ENCODE data around the gene SAP30L.

Gene SAP30L

DNA sequence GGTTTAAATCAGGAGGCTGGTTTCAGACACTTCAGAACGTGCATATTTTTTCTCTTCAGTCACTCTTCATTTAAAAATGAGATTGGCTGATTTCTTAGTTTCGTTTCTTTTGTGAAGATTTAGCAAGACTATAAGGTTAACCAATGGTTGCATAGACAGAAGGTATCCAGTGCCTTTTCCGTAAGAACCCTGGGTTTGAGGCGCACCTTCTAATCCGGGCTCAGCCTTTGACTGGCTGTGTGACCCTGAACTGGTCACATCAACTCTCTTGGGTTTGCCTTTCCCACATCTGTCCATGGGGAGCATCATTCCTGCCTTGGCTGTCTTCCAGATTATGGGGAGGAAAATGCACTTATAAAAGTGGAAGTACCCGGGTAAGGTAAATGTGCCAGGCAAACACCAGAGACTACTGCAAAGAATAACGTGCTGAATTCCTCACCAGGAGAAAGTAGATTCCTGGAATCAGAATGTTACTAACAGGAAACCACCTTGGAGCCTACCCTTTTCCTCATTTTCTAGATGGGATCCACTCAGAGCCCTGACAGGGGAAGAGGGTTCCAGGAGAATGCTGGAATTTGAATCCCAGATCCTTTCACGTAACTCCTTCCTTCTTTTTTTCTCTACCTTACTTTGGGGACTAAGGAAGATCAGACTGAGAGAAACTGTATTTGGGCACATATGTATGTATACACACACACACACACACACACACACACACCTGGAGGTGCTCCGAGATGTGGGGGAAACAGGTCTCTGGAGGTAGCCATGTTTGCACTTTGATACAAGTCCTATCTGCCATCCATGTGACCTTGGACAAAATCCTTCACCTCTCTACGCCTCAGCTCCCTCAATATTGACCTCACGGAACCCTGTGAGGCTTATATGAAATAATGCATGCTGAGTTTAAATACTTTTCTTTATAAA, 25.4 kb downstream of the SAP30L start:
- Histone ChIP-seq H3K27me3 (peaks cover 87% of the 10 kb centered on the region), H3K27ac (no peak overlapping the region), H3K4me1 (ENCODE audit: control insufficient read depth in 1 of 2, insufficient read depth in 1 of 2, low read depth in 1 of 2, low read length in 1 of 2) (peaks cover 0 to 2% of the 10 kb centered on the region in 2 experiments), H3K4me3 (ENCODE audit: low read depth in 1 of 2, low read length in 1 of 2) (no peak overlapping the region), H3K36me3 (no peaks in the 10 kb centered on the region), H3K9me3 (no peaks in the 10 kb centered on the region)
- TF ChIP-seq, protein P1, sequence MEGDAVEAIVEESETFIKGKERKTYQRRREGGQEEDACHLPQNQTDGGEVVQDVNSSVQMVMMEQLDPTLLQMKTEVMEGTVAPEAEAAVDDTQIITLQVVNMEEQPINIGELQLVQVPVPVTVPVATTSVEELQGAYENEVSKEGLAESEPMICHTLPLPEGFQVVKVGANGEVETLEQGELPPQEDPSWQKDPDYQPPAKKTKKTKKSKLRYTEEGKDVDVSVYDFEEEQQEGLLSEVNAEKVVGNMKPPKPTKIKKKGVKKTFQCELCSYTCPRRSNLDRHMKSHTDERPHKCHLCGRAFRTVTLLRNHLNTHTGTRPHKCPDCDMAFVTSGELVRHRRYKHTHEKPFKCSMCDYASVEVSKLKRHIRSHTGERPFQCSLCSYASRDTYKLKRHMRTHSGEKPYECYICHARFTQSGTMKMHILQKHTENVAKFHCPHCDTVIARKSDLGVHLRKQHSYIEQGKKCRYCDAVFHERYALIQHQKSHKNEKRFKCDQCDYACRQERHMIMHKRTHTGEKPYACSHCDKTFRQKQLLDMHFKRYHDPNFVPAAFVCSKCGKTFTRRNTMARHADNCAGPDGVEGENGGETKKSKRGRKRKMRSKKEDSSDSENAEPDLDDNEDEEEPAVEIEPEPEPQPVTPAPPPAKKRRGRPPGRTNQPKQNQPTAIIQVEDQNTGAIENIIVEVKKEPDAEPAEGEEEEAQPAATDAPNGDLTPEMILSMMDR (IDR thresholded peaks at IDR 0.05), result no peak

DNA sequence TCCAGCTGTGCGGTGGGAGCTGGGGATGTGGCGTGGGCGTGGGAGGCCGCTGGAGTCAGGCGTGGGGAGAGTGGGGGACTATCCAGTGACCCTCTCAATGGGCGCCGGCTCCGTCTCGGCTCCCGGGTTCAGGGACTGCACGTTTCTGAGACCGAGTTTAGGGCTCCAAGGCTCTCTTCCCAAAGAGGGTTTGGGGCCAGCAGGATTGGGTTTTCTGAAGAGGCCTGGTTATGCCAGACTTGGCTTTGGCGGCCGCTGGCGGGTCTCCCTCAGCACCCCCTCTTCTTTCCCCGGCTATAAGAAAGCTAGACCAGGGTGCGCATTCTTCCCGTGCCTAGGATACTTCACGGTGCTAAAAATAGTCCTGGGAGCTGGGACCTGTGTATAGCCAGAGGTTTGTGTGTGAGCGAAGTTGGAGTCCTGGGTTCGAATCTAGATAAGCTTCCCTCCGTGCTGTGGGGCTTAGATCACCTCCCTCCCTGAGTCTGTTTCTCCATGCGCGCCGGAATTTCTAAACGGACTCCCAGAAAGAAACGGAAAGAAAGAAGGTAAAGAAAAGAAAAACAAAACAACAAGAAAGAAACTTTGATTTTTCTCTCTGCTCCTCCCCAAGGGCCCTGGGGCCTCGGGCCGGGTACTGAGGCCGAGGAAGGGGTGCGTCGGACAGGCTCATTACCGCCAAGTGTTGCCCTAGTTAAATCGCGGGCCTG, 27.2 kb downstream of the SAP30L start:
- H3K27ac ChIP-seq, result no peak overlapping the region
- no peaks in the 10 kb centered on the region for H3K9me3 ChIP-seq
- peaks cover 0 to 7% of the 10 kb centered on the region in 2 experiments for H3K4me1 ChIP-seq (ENCODE audit: control insufficient read depth in 1 of 2, insufficient read depth in 1 of 2, low read depth in 1 of 2, low read length in 1 of 2)
- TF ChIP-seq, protein P1 (IDR thresholded peaks at IDR 0.05), result no peak
- no peaks in the 10 kb centered on the region for H3K36me3 ChIP-seq
- peaks cover 100% of the 10 kb centered on the region for H3K27me3 ChIP-seq
- H3K4me3 ChIP-seq (ENCODE audit: low read depth in 1 of 2, low read length in 1 of 2), result no peak overlapping the region

DNA sequence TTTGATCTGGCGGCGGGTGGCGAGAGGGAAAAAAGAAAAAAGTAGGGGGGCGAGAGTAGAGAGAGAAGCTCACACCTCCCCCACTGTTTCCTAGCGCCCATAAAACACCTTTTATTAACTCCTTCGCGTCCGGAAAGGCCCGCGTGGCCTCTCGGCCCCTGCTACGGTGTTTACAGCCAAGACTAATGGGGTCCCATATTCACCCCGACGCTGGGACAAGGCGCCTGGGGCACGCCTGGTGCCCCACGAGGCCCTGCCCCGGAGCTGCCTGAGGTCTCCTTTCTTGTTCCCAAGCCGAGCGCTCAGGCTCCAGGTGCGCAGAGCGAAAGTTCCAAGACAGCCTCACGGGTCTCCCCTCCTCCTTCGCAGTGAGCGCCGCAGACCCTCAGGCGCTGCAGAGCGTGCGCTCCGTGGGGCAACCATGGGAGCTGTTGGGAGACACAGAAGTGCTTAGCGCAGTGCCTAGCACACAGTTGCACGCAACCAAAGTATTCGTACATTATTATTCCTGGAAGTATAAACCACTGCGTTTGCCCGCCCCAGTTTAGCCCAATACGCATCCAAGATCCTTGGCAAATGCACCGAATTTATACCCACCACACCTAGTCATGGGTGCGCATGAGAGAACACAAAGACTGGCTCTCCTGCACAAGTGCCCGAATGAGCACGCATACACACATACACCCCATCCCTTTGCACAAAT, 27.9 kb downstream of the SAP30L start:
- Histone ChIP-seq H3K27ac (no peak overlapping the region), H3K9me3 (no peaks in the 10 kb centered on the region), H3K4me1 (ENCODE audit: control insufficient read depth in 1 of 2, insufficient read depth in 1 of 2, low read depth in 1 of 2, low read length in 1 of 2) (peaks cover 0 to 7% of the 10 kb centered on the region in 2 experiments), H3K36me3 (no peaks in the 10 kb centered on the region), H3K4me3 (ENCODE audit: low read depth in 1 of 2, low read length in 1 of 2) (no peak overlapping the region), H3K27me3 (peaks cover 100% of the 10 kb centered on the region)
- TF ChIP-seq, protein P1 (IDR thresholded peaks at IDR 0.05), result no peak

- Histone ChIP-seq H3K4me1 (ENCODE audit: control insufficient read depth in 1 of 2, insufficient read depth in 1 of 2, low read depth in 1 of 2, low read length in 1 of 2) (peaks cover 0 to 7% of the 10 kb centered on the region in 2 experiments), H3K36me3 (no peaks in the 10 kb centered on the region), H3K4me3 (ENCODE audit: low read depth in 1 of 2, low read length in 1 of 2) (no peak overlapping the region), H3K27me3 (peaks cover 100% of the 10 kb centered on the region), H3K27ac (no peak overlapping the region), H3K9me3 (no peaks in the 10 kb centered on the region)
- TF ChIP-seq, protein P1 (IDR thresholded peaks at IDR 0.05), result no peak
Measured at GRCh38 chr5:154474396-154475334, 28.9 kb downstream of the SAP30L start.

Measured in neutrophil (primary cell).